Measurements from ENCODE around the gene IER2.

IER2 gene

DNA sequence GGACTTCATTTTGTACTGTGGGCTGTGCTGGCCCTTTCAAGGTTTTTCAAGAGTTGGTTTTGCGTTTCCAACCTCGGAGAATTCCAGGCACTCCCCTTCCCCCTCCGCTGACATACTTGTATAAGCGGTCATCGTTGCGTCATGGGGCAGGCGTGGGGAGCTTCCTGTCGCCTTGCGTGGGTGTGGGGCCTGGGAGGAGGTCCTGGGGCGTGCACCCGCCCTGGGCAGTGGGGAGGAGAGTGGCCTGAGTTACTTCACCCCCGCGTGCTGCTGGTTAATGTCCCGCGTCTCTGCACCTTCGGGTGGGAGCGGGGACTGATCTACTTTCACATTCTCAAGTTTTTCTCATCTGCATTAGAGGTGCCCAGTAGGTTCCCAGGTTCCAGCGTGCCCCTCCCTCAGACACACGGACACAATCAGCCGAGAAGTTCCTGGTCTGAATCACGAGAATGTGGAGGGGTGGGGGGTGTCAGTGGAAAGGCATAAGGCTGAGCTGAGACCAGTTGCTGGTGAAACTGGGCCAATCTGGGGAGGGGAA is 4.1 kb downstream of the IER2 start:
- WGBS, result 0% methylated on average over 16 of the region's 21 CpGs
- Histone ChIP-seq H2BK12ac (ENCODE audit: low read length in 2 of 2) (peak overlapping the region in 1 of 2 experiments; percentile 87), H3K79me1 (replicated peaks; ENCODE audit: low read length, poor library complexity, severe bottlenecking) (peaks cover 6% of the 10 kb centered on the region), H3K4me1 (ENCODE audit: control insufficient read depth, insufficient read depth, low read depth, low read length) (peaks cover 22% of the 10 kb centered on the region), H2AFZ (ENCODE audit: low read depth, low read length) (no peak overlapping the region), H3K14ac (ENCODE audit: low read length in 2 of 2) (peak overlapping the region in 1 of 2 experiments; percentile 86), H4K91ac (ENCODE audit: low read length) (peak overlapping the region; percentile 83), H2AK5ac (ENCODE audit: low read length, severe bottlenecking) (peak overlapping the region; percentile 76), H2BK120ac (ENCODE audit: low read depth, low read length) (peak overlapping the region; percentile 78), H2BK15ac (ENCODE audit: low read depth, poor library complexity, severe bottlenecking) (peak overlapping the region; percentile 44), H3K4ac (ENCODE audit: low read depth in 1 of 2, low read length in 2 of 2) (peak overlapping the region; percentile 67 to 92), H3K9ac (ENCODE audit: low read length) (peak overlapping the region; percentile 100), H3K23ac (ENCODE audit: low read length in 2 of 2) (peak overlapping the region in 1 of 2 experiments; percentile 6), H3K18ac (ENCODE audit: low read depth in 1 of 2, low read length in 2 of 2) (peak overlapping the region; percentile 88 to 97), H3K27me3 (ENCODE audit: control insufficient read depth in 1 of 2, insufficient read depth in 1 of 2, low read length in 2 of 2) (no peaks in the 10 kb centered on the region), H3K4me3 (ENCODE audit: insufficient read depth in 1 of 2, low read depth in 1 of 2, low read length in 2 of 2) (peak overlapping the region; percentile 91 to 95), H3K9me3 (ENCODE audit: control insufficient read depth, low read length) (no peaks in the 10 kb centered on the region), H2BK5ac (ENCODE audit: low read depth, low read length, poor library complexity, severe bottlenecking) (peak overlapping the region; percentile 54), H3K4me2 (ENCODE audit: low read length, poor library complexity, severe bottlenecking) (peak overlapping the region; percentile 71), H3K27ac (ENCODE audit: low read length, poor library complexity, severe bottlenecking) (peak overlapping the region; percentile 82), H3K36me3 (ENCODE audit: control insufficient read depth in 1 of 2, insufficient read depth in 2 of 2, low read depth in 1 of 2, low read length in 2 of 2) (peaks cover 8% of the 10 kb centered on the region in 2 experiments), H4K8ac (ENCODE audit: low read length) (peak overlapping the region; percentile 1)
- DNase-seq, result peak; percentile 82

DNA sequence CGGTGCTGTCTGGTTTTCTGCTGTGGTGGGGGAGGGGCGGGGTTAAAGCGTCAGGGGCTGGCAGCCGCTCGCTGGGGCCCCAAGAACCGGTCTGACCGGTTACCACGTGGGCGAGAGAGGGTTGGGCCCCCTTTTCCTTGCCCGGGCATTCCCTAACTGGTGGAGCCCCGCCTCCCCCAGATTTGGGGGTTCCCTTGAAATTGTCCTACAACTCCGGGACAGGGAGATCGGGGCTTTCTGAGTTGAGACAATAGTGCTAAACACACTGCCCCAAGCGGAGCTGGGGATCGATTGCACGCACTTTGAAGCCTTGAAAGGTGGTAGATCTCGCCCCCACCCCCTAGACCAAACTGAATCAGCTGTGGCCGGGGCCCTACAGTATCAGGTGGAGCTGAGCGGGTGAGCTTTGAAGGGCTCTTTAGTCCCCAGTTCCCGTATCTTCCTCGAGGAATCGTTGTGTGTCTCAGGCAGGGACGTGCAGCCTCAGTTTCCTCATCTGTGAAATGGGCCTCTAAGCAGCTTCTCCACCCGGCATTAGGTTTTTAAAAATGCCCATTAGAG is 4.8 kb downstream of the IER2 start:
- Histone ChIP-seq H3K4ac (ENCODE audit: low read depth in 1 of 2, low read length in 2 of 2) (peak overlapping the region; percentile 13 to 92), H4K8ac (ENCODE audit: low read length) (peak overlapping the region; percentile 52), H3K4me1 (ENCODE audit: control insufficient read depth, insufficient read depth, low read depth, low read length) (peaks cover 18% of the 10 kb centered on the region), H3K4me2 (ENCODE audit: low read length, poor library complexity, severe bottlenecking) (peak overlapping the region; percentile 81), H2AFZ (ENCODE audit: low read depth, low read length) (no peak overlapping the region), H2BK12ac (ENCODE audit: low read length in 2 of 2) (peak overlapping the region in 1 of 2 experiments; percentile 86), H2BK15ac (ENCODE audit: low read depth, poor library complexity, severe bottlenecking) (peak overlapping the region; percentile 60), H3K9ac (ENCODE audit: low read length) (peak overlapping the region; percentile 100), H3K27me3 (ENCODE audit: control insufficient read depth in 1 of 2, insufficient read depth in 1 of 2, low read length in 2 of 2) (no peaks in the 10 kb centered on the region), H3K79me1 (replicated peaks; ENCODE audit: low read length, poor library complexity, severe bottlenecking) (no peaks in the 10 kb centered on the region), H3K18ac (ENCODE audit: low read depth in 1 of 2, low read length in 2 of 2) (peak overlapping the region; percentile 63 to 92), H3K23ac (ENCODE audit: low read length in 2 of 2) (no peak overlapping the region), H3K27ac (ENCODE audit: low read length, poor library complexity, severe bottlenecking) (peak overlapping the region; percentile 82), H4K91ac (ENCODE audit: low read length) (peak overlapping the region; percentile 52), H2AK5ac (ENCODE audit: low read length, severe bottlenecking) (peak overlapping the region; percentile 91), H2BK120ac (ENCODE audit: low read depth, low read length) (no peak overlapping the region), H3K4me3 (ENCODE audit: insufficient read depth in 1 of 2, low read depth in 1 of 2, low read length in 2 of 2) (peak overlapping the region; percentile 55 to 91), H3K36me3 (ENCODE audit: control insufficient read depth in 1 of 2, insufficient read depth in 2 of 2, low read depth in 1 of 2, low read length in 2 of 2) (peaks cover 8% of the 10 kb centered on the region in 2 experiments), H3K14ac (ENCODE audit: low read length in 2 of 2) (peak overlapping the region in 1 of 2 experiments; percentile 91), H2BK5ac (ENCODE audit: low read depth, low read length, poor library complexity, severe bottlenecking) (no peak overlapping the region), H3K9me3 (ENCODE audit: control insufficient read depth, low read length) (no peaks in the 10 kb centered on the region)
- peak; percentile 93 for DNase-seq
- under 1% methylated on average over 19 of the region's 24 CpGs for WGBS

DNA sequence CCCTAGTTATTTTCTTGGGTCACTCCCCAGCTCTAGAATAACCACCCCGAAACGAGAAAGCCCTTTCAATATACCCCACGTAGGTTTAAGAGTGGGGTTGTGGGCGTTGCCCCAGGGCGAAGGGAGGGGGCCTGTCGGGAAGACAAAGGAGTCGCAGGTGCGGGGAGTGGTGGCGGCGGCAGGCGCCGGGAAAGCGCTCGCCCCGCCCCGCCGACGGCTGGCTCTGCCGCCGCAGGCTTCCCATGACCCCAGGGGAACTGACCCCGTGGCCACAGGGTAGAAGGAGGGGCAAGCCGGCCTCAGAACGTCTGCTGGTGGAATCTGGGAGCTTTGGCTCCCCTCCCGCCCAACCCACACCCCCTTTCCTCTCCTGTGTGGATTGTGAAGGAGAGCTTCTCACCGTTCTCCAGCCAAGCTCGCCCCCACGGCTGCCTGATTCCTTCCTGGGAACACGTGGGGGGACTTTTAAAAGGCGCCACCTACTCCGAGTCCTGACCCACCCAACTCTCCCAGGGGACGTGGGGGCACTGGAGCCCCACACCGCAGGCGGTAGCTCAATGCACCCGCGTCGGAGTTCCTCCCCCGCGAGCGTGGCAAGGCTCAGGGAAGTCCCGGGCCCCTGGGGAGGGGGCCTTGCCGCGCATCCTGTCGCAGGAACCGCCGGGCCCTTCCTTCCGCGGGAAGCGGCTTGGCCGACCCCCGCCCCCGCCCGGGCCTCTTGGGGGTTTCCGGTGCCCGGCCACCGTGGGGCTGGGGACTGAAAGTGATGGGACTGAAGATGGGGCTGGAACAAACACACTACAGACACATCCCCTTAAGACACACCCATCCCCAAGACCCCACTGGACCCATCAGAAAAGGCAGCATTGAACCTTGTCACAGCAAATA is 5.5 kb downstream of the IER2 start:
- Histone ChIP-seq H3K79me1 (replicated peaks; ENCODE audit: low read length, poor library complexity, severe bottlenecking) (no peaks in the 10 kb centered on the region), H3K4me1 (ENCODE audit: control insufficient read depth, insufficient read depth, low read depth, low read length) (peaks cover 18% of the 10 kb centered on the region), H3K4me3 (ENCODE audit: insufficient read depth in 1 of 2, low read depth in 1 of 2, low read length in 2 of 2) (peak overlapping the region; percentile 39 to 91), H3K4ac (ENCODE audit: low read depth in 1 of 2, low read length in 2 of 2) (peak overlapping the region; percentile 35 to 92), H3K4me2 (ENCODE audit: low read length, poor library complexity, severe bottlenecking) (peak overlapping the region; percentile 81), H3K9ac (ENCODE audit: low read length) (peak overlapping the region; percentile 100), H4K8ac (ENCODE audit: low read length) (no peak overlapping the region), H3K27me3 (ENCODE audit: control insufficient read depth in 1 of 2, insufficient read depth in 1 of 2, low read length in 2 of 2) (no peaks in the 10 kb centered on the region), H2BK12ac (ENCODE audit: low read length in 2 of 2) (peak overlapping the region in 1 of 2 experiments; percentile 54), H2BK15ac (ENCODE audit: low read depth, poor library complexity, severe bottlenecking) (peak overlapping the region; percentile 87), H3K9me3 (ENCODE audit: control insufficient read depth, low read length) (no peaks in the 10 kb centered on the region), H3K18ac (ENCODE audit: low read depth in 1 of 2, low read length in 2 of 2) (peak overlapping the region; percentile 64 to 92), H2AFZ (ENCODE audit: low read depth, low read length) (no peak overlapping the region), H3K14ac (ENCODE audit: low read length in 2 of 2) (no peak overlapping the region), H4K91ac (ENCODE audit: low read length) (no peak overlapping the region), H2BK5ac (ENCODE audit: low read depth, low read length, poor library complexity, severe bottlenecking) (no peak overlapping the region), H3K23ac (ENCODE audit: low read length in 2 of 2) (peak overlapping the region in 1 of 2 experiments; percentile 89), H2AK5ac (ENCODE audit: low read length, severe bottlenecking) (peak overlapping the region; percentile 91), H3K27ac (ENCODE audit: low read length, poor library complexity, severe bottlenecking) (peak overlapping the region; percentile 82), H2BK120ac (ENCODE audit: low read depth, low read length) (peak overlapping the region; percentile 11), H3K36me3 (ENCODE audit: control insufficient read depth in 1 of 2, insufficient read depth in 2 of 2, low read depth in 1 of 2, low read length in 2 of 2) (peaks cover 8% of the 10 kb centered on the region in 2 experiments)
- WGBS, result under 1% methylated on average over 20 of the region's 55 CpGs
- DNase-seq, result peak; percentile 96

DNA sequence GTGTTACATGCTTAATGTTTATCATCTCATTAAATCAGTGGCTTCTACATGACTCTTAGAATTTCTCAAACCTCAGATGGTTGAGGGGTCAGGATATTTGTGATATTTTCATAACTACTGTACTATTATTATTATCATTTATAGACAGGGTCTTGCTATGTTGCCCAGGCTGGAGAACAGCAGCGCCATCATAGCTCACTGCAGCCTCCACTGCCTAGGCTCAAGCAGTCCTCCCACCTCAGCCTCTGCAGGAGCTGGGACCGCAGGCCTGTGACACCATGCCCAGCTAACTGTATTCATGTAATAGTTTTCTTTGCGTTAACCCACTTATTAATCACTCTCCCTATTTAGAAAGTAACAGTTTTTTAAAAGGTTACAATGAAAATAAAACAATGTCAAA is 9.5 kb downstream of the IER2 start:
- Histone ChIP-seq H2BK120ac (ENCODE audit: low read depth, low read length) (no peak overlapping the region), H3K4me3 (ENCODE audit: insufficient read depth in 1 of 2, low read depth in 1 of 2, low read length in 2 of 2) (no peak overlapping the region), H3K18ac (ENCODE audit: low read depth in 1 of 2, low read length in 2 of 2) (no peak overlapping the region), H3K9me3 (ENCODE audit: control insufficient read depth, low read length) (no peaks in the 10 kb centered on the region), H3K14ac (ENCODE audit: low read length in 2 of 2) (no peak overlapping the region), H4K91ac (ENCODE audit: low read length) (no peak overlapping the region), H3K9ac (ENCODE audit: low read length) (no peak overlapping the region), H2BK5ac (ENCODE audit: low read depth, low read length, poor library complexity, severe bottlenecking) (no peak overlapping the region), H4K8ac (ENCODE audit: low read length) (no peak overlapping the region), H3K4me2 (ENCODE audit: low read length, poor library complexity, severe bottlenecking) (no peak overlapping the region), H3K79me1 (replicated peaks; ENCODE audit: low read length, poor library complexity, severe bottlenecking) (no peaks in the 10 kb centered on the region), H3K27ac (ENCODE audit: low read length, poor library complexity, severe bottlenecking) (no peak overlapping the region), H3K4me1 (ENCODE audit: control insufficient read depth, insufficient read depth, low read depth, low read length) (peaks cover 29% of the 10 kb centered on the region), H3K27me3 (ENCODE audit: control insufficient read depth in 1 of 2, insufficient read depth in 1 of 2, low read length in 2 of 2) (no peaks in the 10 kb centered on the region), H2AFZ (ENCODE audit: low read depth, low read length) (no peak overlapping the region), H3K36me3 (ENCODE audit: control insufficient read depth in 1 of 2, insufficient read depth in 2 of 2, low read depth in 1 of 2, low read length in 2 of 2) (no peaks in the 10 kb centered on the region), H2AK5ac (ENCODE audit: low read length, severe bottlenecking) (no peak overlapping the region), H2BK15ac (ENCODE audit: low read depth, poor library complexity, severe bottlenecking) (no peak overlapping the region), H3K23ac (ENCODE audit: low read length in 2 of 2) (no peak overlapping the region), H2BK12ac (ENCODE audit: low read length in 2 of 2) (no peak overlapping the region), H3K4ac (ENCODE audit: low read depth in 1 of 2, low read length in 2 of 2) (no peak overlapping the region)
- DNase-seq, result no peak
- WGBS, result 77% methylated on average over 2 of the region's 3 CpGs

Data from mesenchymal stem cell (in vitro differentiated cells and primary cell).